Kidney (tissue), 14 donors: ENCODE measurements around the gene NUDT3. TPM values are rescaled to one million over a fixed set of nuclear protein-coding genes. Genes with fewer than 3 reads are reported as not detected.
"Not testable (repeated sequence)": the region's sequence is repeated elsewhere in the genome, so short reads cannot be mapped to it uniquely, and the experiment has no call there.

Experiments
- DNase-seq, 5 donors: peaks; one replicate each; pipeline ENCODE4 v3.0.0-alpha.2; 2013 to 2020
- FAIRE-seq: peaks from 2 replicates; lab custom pipeline; 2012; peaks lifted over from hg19 to GRCh38; lab: Jason Lieb, UNC
- H3K27ac ChIP-seq, 2 donors: one replicate each; pipeline ENCODE4 v1.7.0; 2013; ENCODE audit warnings: low read depth in 2 of 2, low read length in 2 of 2, inconsistent platforms in 1 of 2
- H3K27me3 ChIP-seq: one replicate; pipeline ENCODE4 v1.7.1; 2013; ENCODE audit warnings: low read length, inconsistent platforms; ENCODE audit not compliant: control insufficient read depth, insufficient read depth
- H3K36me3 ChIP-seq, 3 donors: one replicate each; pipeline versions ENCODE4 v1.7.0 to v1.7.1; 2013; ENCODE audit warnings: low read length in 3 of 3, control low read depth in 1 of 3, inconsistent platforms in 1 of 3; ENCODE audit not compliant: insufficient read depth in 3 of 3, control insufficient read depth in 2 of 3
- H3K4me1 ChIP-seq, 3 donors: one replicate each; pipeline versions ENCODE4 v1.7.0 to v1.7.1; 2013; ENCODE audit warnings: low read length in 3 of 3, inconsistent platforms in 1 of 3, low read depth in 1 of 3; ENCODE audit not compliant: control insufficient read depth in 2 of 3, insufficient read depth in 2 of 3
- H3K4me3 ChIP-seq, 3 donors: one replicate each; pipeline versions ENCODE4 v1.7.0 to v1.8.1; 2013; ENCODE audit warnings: low read length in 3 of 3, control low read depth in 1 of 3, inconsistent platforms in 1 of 3
- H3K9ac ChIP-seq, 3 donors: one replicate each; pipeline versions ENCODE4 v1.7.0 to v1.7.1; 2013; ENCODE audit warnings: low read length in 3 of 3, control low read depth in 1 of 3, inconsistent platforms in 1 of 3
- H3K9me3 ChIP-seq, 3 donors: one replicate each; pipeline versions ENCODE4 v1.7.0 to v1.7.1; 2013; ENCODE audit warnings: low read length in 3 of 3, control low read depth in 1 of 3, inconsistent platforms in 1 of 3; ENCODE audit not compliant: control insufficient read depth in 2 of 3, insufficient read depth in 1 of 3
- CTCF ChIP-seq: IDR thresholded peaks from 3 replicates; pipeline ENCODE4 v1.5.1; 2012; ENCODE audit warnings: mild to moderate bottlenecking, moderate library complexity, borderline replicate concordance; ENCODE audit not compliant: insufficient read depth; ENCODE audit errors: extremely low read depth
- intact Hi-C: fragments of 100-400 bp; cut with DNase I; formaldehyde crosslinking; loops from one replicate; pipeline ENCODE4 v1.11.1; 2022
- polyA plus RNA-seq: library from polyadenylated mRNA; stranded (reverse); fragments of 350-450 nt; fragmentation: Illumina TruSeq; extraction: RNeasy Lipid Tissue Mini Kit (QIAGEN cat#74804); gene quantifications from one replicate; pipeline ENCODE4 v1.2.3, GENCODE V29; 2014; ENCODE audit warnings: low read depth, low replicate concordance; ENCODE audit not compliant: insufficient read depth
- total RNA-seq: library from RNA; stranded (reverse); fragmentation: NEBNext Ultra II Directional; extraction: Animal tissue kit (Norgen Biotek cat#: 25700); gene quantifications from one replicate; pipeline ENCODE4 v1.2.1, GENCODE V29; 2021
- donor health status: control.
- donor health status: control.
- donor health status: control.
- donor health status: control.
- donor health status: control.
- donor health status: DM: yes; HTN: yes; CAD: no.
- donor health status: Normal renal cell carcinoma (clear cell type).

The NUDT3 gene
- total and polyA plus RNA-seq, 2 donors from 2014 or later: 17.7 to 53.8 TPM

GRCh38 chr6:34355889-34356288 is 36.6 kb downstream of the NUDT3 start:
- intact Hi-C loops: no loop called here
- DNase-seq (no peak), FAIRE-seq (no peak)
- Histone ChIP-seq H3K4me1 (peaks cover 0 to 7% (median 0%) of the 10 kb centered on the region in 3 donors), H3K27ac (no peak overlapping the region), H3K4me3 (no peak overlapping the region), H3K36me3 (no peaks in the 10 kb centered on the region), H3K9ac (no peak overlapping the region), H3K9me3 (no peaks in the 10 kb centered on the region), H3K27me3 (no peaks in the 10 kb centered on the region)
- no peak for TF ChIP-seq CTCF

- H3K36me3 ChIP-seq, FAIRE-seq: not testable (repeated sequence)
These were observed 38.2 kb downstream of the NUDT3 start for GRCh38 chr6:34354230-34354629.

GRCh38 chr6:34353530-34353929 is 38.9 kb downstream of the NUDT3 start:
- H3K27me3 ChIP-seq, intact Hi-C loops, H3K9me3 ChIP-seq, H3K4me3 ChIP-seq, H3K9ac ChIP-seq, H3K27ac ChIP-seq, FAIRE-seq, DNase-seq, H3K36me3 ChIP-seq, H3K4me1 ChIP-seq: not testable (repeated sequence)

More at GRCh38 chr6:34354230-34354629, 38.2 kb downstream of the NUDT3 start:
- H3K9me3 ChIP-seq, H3K9ac ChIP-seq, DNase-seq, intact Hi-C loops, H3K4me3 ChIP-seq, H3K4me1 ChIP-seq, H3K27me3 ChIP-seq, H3K27ac ChIP-seq: not testable (repeated sequence)

GRCh38 chr6:34352305-34352937 is 40.0 kb downstream of the NUDT3 start:
- Histone ChIP-seq H3K4me3 (no peak overlapping the region), H3K27ac (no peak overlapping the region), H3K36me3 (no peaks in the 10 kb centered on the region), H3K4me1 (peaks cover 0 to 3% (median 0%) of the 10 kb centered on the region in 3 donors), H3K27me3 (no peaks in the 10 kb centered on the region), H3K9ac (no peak overlapping the region), H3K9me3 (no peaks in the 10 kb centered on the region)
- no peak for TF ChIP-seq CTCF
- intact Hi-C loops: no loop called here
- DNase-seq (no peak), FAIRE-seq (no peak)
